ENCODE measurements around the gene FHOD1. TPM values are rescaled to one million over a fixed set of nuclear protein-coding genes. Genes with fewer than 3 reads are reported as not detected.

FHOD1 gene
- total and polyA plus RNA-seq, 2 of the 13 experiments (the other 11 are each of a cell fraction or from before 2014, with no cell fraction given): 20.0 to 20.8 TPM

DNA sequence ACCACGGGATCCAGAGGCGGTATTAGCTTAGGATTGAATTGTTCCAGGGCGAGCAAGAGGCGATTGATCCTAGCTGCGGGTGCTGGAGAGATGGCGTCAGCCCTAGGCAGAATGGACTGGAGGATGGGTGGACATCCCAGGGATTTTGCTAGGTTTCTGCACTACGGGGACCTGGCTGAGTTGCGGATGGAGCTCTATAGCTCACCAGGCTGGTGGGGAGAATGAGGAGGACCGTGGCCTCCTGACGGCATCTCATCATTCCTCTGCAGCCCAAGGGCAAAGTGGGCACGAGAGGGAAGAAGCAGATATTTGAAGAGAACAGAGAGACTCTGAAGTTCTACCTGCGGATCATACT is 19.7 kb downstream of the FHOD1 start:
- WGBS (ENCODE audit: low lambda C conversion rate): 2% methylated on average over 12 of the region's 12 CpGs
- peak overlapping the region; percentile 99 for H3K4me2 ChIP-seq (ENCODE audit: low read depth, low read length)
- no TSS peak for BruUV-seq (replicated peaks)
- POLR2A ChIA-PET: interaction anchor here (1.2 to 3.2 kb wide), 12 partner anchors 8 to 204 kb away, joined by 4 to 71 read pairs (median 6); partner anchors contain the start of genes FHOD1, NOL3 and SLC9A5
- peak overlapping the region; percentile 97 to 100 (median 98) for H3K4me3 ChIP-seq (replicated peaks in 1 of 3; ENCODE audit: insufficient read depth in 1 of 3, low read depth in 2 of 3, low read length in 3 of 3)
- peaks cover 27 to 40% of the 10 kb centered on the region in 2 experiments for H3K36me3 ChIP-seq (replicated peaks in 1 of 2; ENCODE audit: control insufficient read depth in 1 of 2, insufficient read depth in 2 of 2, low read length in 2 of 2)
- peaks cover 0 to 4% of the 10 kb centered on the region in 2 experiments; a peak in 1 of 5 replicates for H3K27me3 ChIP-seq (ENCODE audit: control insufficient read depth in 1 of 2, insufficient read depth in 2 of 2, low read length in 2 of 2)
- ATAC-seq (no peak), FAIRE-seq (no peak), DNase-seq (ENCODE audit: low spot score) (no peak)
- H3K9ac ChIP-seq (ENCODE audit: insufficient read depth, low read depth, low read length): peak overlapping the region; percentile 98
- no peaks in the 10 kb centered on the region; the same call in 1 of the 2 replicates for H4K20me1 ChIP-seq (ENCODE audit: insufficient read depth, low read length)
- H3K79me2 ChIP-seq (ENCODE audit: insufficient read depth, low read length): peaks cover 17% of the 10 kb centered on the region
- H3K27ac ChIP-seq (ENCODE audit: extremely low read length, insufficient read depth, low read length): peak overlapping the region; percentile 55
- H2AFZ ChIP-seq (ENCODE audit: low read length): no peak overlapping the region
- intact Hi-C loops (cut with micrococcal nuclease; ENCODE audit: unreplicated experiment) (loop anchor here (1.0 to 5.0 kb wide), 2 partner anchors 20 to 40 kb away; partner anchors contain the start of gene FHOD1), in situ Hi-C loops (cut with HindIII; ENCODE audit: extremely low pct_ligation_motif_present, low pct_unique_long_range_greater_than_20kb) (no loop called here)
- no peaks in the 10 kb centered on the region for H3K9me3 ChIP-seq (ENCODE audit: low read length)
- H3K4me1 ChIP-seq (ENCODE audit: insufficient read depth, low read length): peaks cover 34% of the 10 kb centered on the region
- TF ChIP-seq ATF7 (IDR thresholded peaks at IDR 0.05) (no peak), ATF7 (CRISPR knock-in tag; IDR thresholded peaks at IDR 0.05) (no peak), SRY (CRISPR knock-in tag; IDR thresholded peaks at IDR 0.05) (0 out of 2 replicates have a peak, but pooled peaks have one; percentile 21), GLI4 (CRISPR knock-in tag; IDR thresholded peaks at IDR 0.05; ENCODE audit: borderline replicate concordance) (peak; percentile 50; the same call in 1 of the 2 replicates), CREB1 (IDR thresholded peaks at IDR 0.05) (no peak), CREB1 (CRISPR knock-in tag; IDR thresholded peaks at IDR 0.05) (no peak), ZNF468 (CRISPR knock-in tag; IDR thresholded peaks at IDR 0.05) (no peak), ZIK1 (CRISPR knock-in tag; IDR thresholded peaks at IDR 0.05; ENCODE audit: borderline replicate concordance, low read depth) (no peak), PHF8 (CRISPR knock-in tag; IDR thresholded peaks at IDR 0.05) (no peak), ZNF501 (CRISPR knock-in tag; IDR thresholded peaks at IDR 0.05) (0 out of 2 replicates have a peak, but pooled peaks have one; percentile 0), TP53 (CRISPR knock-in tag; conservative IDR thresholded peaks at IDR 0.05) (no peak), DNMT3B (CRISPR knock-in tag; conservative IDR thresholded peaks at IDR 0.05) (0 out of 2 replicates have a peak, but pooled peaks have one; percentile 10), MYC (CRISPR knock-in tag; IDR thresholded peaks at IDR 0.05; ENCODE audit: borderline replicate concordance) (no peak), ADNP (CRISPR knock-in tag; IDR thresholded peaks at IDR 0.05) (no peak), SMC3 (IDR thresholded peaks at IDR 0.05; ENCODE audit: low read length) (no peak), ZNF572 (CRISPR knock-in tag; IDR thresholded peaks at IDR 0.05) (0 out of 2 replicates have a peak, but pooled peaks have one; percentile 10), EZH2 (conservative IDR thresholded peaks at IDR 0.05; ENCODE audit: low read depth, low read length) (no peak), POLR2G (IDR thresholded peaks at IDR 0.05; ENCODE audit: low read depth, low read length) (no peak), SETDB1 (CRISPR knock-in tag; IDR thresholded peaks at IDR 0.05; ENCODE audit: borderline replicate concordance) (no peak; the same call in 1 of the 2 replicates), PHF5A (CRISPR knock-in tag; IDR thresholded peaks at IDR 0.05; ENCODE audit: low read depth, unreplicated experiment) (no peak), ZNF777 (CRISPR knock-in tag; IDR thresholded peaks at IDR 0.05) (0 out of 2 replicates have a peak, but pooled peaks have one; percentile 9), SALL2 (CRISPR knock-in tag; IDR thresholded peaks at IDR 0.05) (no peak)
- TF ChIP-seq, protein P1, sequence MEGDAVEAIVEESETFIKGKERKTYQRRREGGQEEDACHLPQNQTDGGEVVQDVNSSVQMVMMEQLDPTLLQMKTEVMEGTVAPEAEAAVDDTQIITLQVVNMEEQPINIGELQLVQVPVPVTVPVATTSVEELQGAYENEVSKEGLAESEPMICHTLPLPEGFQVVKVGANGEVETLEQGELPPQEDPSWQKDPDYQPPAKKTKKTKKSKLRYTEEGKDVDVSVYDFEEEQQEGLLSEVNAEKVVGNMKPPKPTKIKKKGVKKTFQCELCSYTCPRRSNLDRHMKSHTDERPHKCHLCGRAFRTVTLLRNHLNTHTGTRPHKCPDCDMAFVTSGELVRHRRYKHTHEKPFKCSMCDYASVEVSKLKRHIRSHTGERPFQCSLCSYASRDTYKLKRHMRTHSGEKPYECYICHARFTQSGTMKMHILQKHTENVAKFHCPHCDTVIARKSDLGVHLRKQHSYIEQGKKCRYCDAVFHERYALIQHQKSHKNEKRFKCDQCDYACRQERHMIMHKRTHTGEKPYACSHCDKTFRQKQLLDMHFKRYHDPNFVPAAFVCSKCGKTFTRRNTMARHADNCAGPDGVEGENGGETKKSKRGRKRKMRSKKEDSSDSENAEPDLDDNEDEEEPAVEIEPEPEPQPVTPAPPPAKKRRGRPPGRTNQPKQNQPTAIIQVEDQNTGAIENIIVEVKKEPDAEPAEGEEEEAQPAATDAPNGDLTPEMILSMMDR (CRISPR knock-in tag; IDR thresholded peaks at IDR 0.05): no peak
- TF ChIP-seq, protein P2, sequence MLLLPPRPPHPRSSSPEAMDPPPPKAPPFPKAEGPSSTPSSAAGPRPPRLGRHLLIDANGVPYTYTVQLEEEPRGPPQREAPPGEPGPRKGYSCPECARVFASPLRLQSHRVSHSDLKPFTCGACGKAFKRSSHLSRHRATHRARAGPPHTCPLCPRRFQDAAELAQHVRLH (CRISPR knock-in tag; IDR thresholded peaks at IDR 0.05; ENCODE audit: borderline replicate concordance, low read depth): no peak
- TF ChIP-seq, protein P3, sequence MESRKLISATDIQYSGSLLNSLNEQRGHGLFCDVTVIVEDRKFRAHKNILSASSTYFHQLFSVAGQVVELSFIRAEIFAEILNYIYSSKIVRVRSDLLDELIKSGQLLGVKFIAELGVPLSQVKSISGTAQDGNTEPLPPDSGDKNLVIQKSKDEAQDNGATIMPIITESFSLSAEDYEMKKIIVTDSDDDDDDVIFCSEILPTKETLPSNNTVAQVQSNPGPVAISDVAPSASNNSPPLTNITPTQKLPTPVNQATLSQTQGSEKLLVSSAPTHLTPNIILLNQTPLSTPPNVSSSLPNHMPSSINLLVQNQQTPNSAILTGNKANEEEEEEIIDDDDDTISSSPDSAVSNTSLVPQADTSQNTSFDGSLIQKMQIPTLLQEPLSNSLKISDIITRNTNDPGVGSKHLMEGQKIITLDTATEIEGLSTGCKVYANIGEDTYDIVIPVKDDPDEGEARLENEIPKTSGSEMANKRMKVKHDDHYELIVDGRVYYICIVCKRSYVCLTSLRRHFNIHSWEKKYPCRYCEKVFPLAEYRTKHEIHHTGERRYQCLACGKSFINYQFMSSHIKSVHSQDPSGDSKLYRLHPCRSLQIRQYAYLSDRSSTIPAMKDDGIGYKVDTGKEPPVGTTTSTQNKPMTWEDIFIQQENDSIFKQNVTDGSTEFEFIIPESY (CRISPR knock-in tag; IDR thresholded peaks at IDR 0.05): no peak
- CTCF ChIA-PET (ENCODE audit: low intra/inter-chr PET ratio, low total read pairs): no interaction called here
